GM19452 (cell line): ENCODE results near the gene POLL.

Source experiments
- ATAC-seq: cut with Tn5 transposase; IDR thresholded peaks from one replicate; pipeline ENCODE4 v1.9.1; 2021; ENCODE audit not compliant: unreplicated experiment

POLL gene

GRCh38 chr10:101573885-101574753, 13.9 kb downstream of the POLL start:
- no peak for ATAC-seq

GRCh38 chr10:101572785-101573184, 15.3 kb downstream of the POLL start:
- no peak for ATAC-seq

- no peak for ATAC-seq
Observed at GRCh38 chr10:101572126-101572525, 15.9 kb downstream of the POLL start.

- ATAC-seq, result no peak
Observed at GRCh38 chr10:101571271-101571925, 16.7 kb downstream of the POLL start.

- ATAC-seq, result no peak
Observed at GRCh38 chr10:101570428-101571270, 17.4 kb downstream of the POLL start.

GRCh38 chr10:101569622-101570427, 18.2 kb downstream of the POLL start:
- ATAC-seq, result no peak

- no peak for ATAC-seq
Observed at GRCh38 chr10:101569323-101569621, 18.8 kb downstream of the POLL start.

- no peak for ATAC-seq
Observed at GRCh38 chr10:101568054-101568745, 19.9 kb downstream of the POLL start.

GRCh38 chr10:101567165-101568006, 20.7 kb downstream of the POLL start:
- no peak for ATAC-seq

- no peak for ATAC-seq
Observed at GRCh38 chr10:101566333-101567164, 21.5 kb downstream of the POLL start.

GRCh38 chr10:101565936-101566332, 22.1 kb downstream of the POLL start:
- ATAC-seq, result no peak

GRCh38 chr10:101565370-101565900, 22.6 kb downstream of the POLL start:
- no peak for ATAC-seq

- ATAC-seq, result no peak
Observed at GRCh38 chr10:101564490-101564991, 23.5 kb downstream of the POLL start.

- no peak for ATAC-seq
Observed at GRCh38 chr10:101563497-101564040, 24.5 kb downstream of the POLL start.

- ATAC-seq, result no peak
Observed at GRCh38 chr10:101563007-101563406, 25.1 kb downstream of the POLL start.

- ATAC-seq, result no peak
Observed at GRCh38 chr10:101562231-101562630, 25.8 kb downstream of the POLL start.

GRCh38 chr10:101561068-101561915, 26.8 kb downstream of the POLL start:
- ATAC-seq, result no peak
